HepG2 (cell line): ENCODE measurements around the gene ZBTB26. TPM values are rescaled to one million over a fixed set of nuclear protein-coding genes. Genes with fewer than 3 reads are reported as not detected.

Source experiments
- ATAC-seq: fragments of 200-7000 bp; cut with Tn5 transposase; 3 replicates; pipeline ENCODE4 v1.9.1; 2020; ENCODE audit warnings: mild to moderate bottlenecking, moderate library complexity
- BruUV-seq: library from RNA; stranded (reverse); fragments of 400-500 nt; replicated peaks from 2 replicates; lab custom pipeline; 2021; lab: Mats Ljungman, UMichigan
- CTCF ChIA-PET: fragments of 300-600 bp; formaldehyde crosslinking; extraction: SDS; loops from one replicate; lab custom pipeline; 2021; ENCODE audit warnings: low total read pairs, inconsistent platforms, low intra/inter-chr PET ratio; lab: Yijun Ruan, JAX
- POLR2A ChIA-PET: fragments of 350-600 bp; sonication (Branson Sonifier 250); formaldehyde crosslinking; loops from one replicate; lab custom pipeline; 2020; ENCODE audit warnings: antibody characterized with exemption, inconsistent platforms; lab: Yijun Ruan, JAX
- DNase-seq: peaks from one replicate; pipeline ENCODE4 v3.0.0-alpha.2; 2015; ENCODE audit warnings: low spot score
- FAIRE-seq: peaks from 3 replicates; lab custom pipeline; 2011; peaks lifted over from hg19 to GRCh38; lab: Jason Lieb, UNC
- H2AFZ ChIP-seq: one replicate; pipeline ENCODE4 v1.6.1; 2011; ENCODE audit warnings: low read length, inconsistent platforms
- H3K27ac ChIP-seq: fragments of 300-600 bp; 3 replicates; pipeline ENCODE4 v1.8.0; 2011; ENCODE audit warnings: mixed run types, mild to moderate bottlenecking, mixed read lengths, low read length, inconsistent platforms; ENCODE audit not compliant: insufficient read depth; ENCODE audit errors: extremely low read length
- H3K27me3 ChIP-seq, 2 experiments: fragments of 200-600 bp in 1 of 2; 2 replicates in 1 of 2; 3 replicates in 1 of 2; pipeline versions ENCODE4 v1.6.0 to v1.8.0; 2011; ENCODE audit warnings: low read length in 2 of 2, mild to moderate bottlenecking in 2 of 2, moderate library complexity in 2 of 2, inconsistent platforms in 1 of 2; ENCODE audit not compliant: insufficient read depth in 2 of 2, control insufficient read depth in 1 of 2
- H3K36me3 ChIP-seq, 2 experiments: fragments of 200-600 bp in 1 of 2; replicated peaks in 1 of 2; 2 replicates in 1 of 2; 3 replicates in 1 of 2; pipeline versions ENCODE4 v1.5.1 to v1.8.0; 2011; ENCODE audit warnings: low read length in 2 of 2, inconsistent platforms in 1 of 2; ENCODE audit not compliant: insufficient read depth in 2 of 2, control insufficient read depth in 1 of 2
- H3K4me1 ChIP-seq: 2 replicates; pipeline ENCODE4 v1.5.1; 2012; ENCODE audit warnings: low read length, inconsistent platforms; ENCODE audit not compliant: insufficient read depth
- H3K4me2 ChIP-seq: 2 replicates; pipeline ENCODE4 v1.6.0; 2011; ENCODE audit warnings: low read depth, low read length, inconsistent platforms
- H3K4me3 ChIP-seq, 3 experiments: fragments of 200-600 bp in 1 of 3; sonication (generic), shearing (Covaris generic) in 1 of 3; replicated peaks in 1 of 3; 2 replicates each; pipeline ENCODE4 v1.5.1; 2011 to 2016; ENCODE audit warnings: low read length in 3 of 3, inconsistent platforms in 2 of 3, low read depth in 2 of 3, mild to moderate bottlenecking in 2 of 3, control low read depth in 1 of 3, mixed read lengths in 1 of 3; ENCODE audit not compliant: insufficient read depth in 1 of 3
- H3K79me2 ChIP-seq: one replicate; pipeline ENCODE4 v1.6.1; 2011; ENCODE audit warnings: low read length, inconsistent platforms; ENCODE audit not compliant: insufficient read depth
- H3K9ac ChIP-seq: 2 replicates; pipeline ENCODE4 v1.6.0; 2011; ENCODE audit warnings: mild to moderate bottlenecking, low read depth, low read length, inconsistent platforms; ENCODE audit not compliant: insufficient read depth
- H3K9me3 ChIP-seq: 2 replicates; pipeline ENCODE4 v1.5.1; 2012; ENCODE audit warnings: mild to moderate bottlenecking, low read length
- H4K20me1 ChIP-seq: 2 replicates; pipeline ENCODE4 v1.6.0; 2011; ENCODE audit warnings: inconsistent platforms, mild to moderate bottlenecking, low read length, moderate library complexity; ENCODE audit not compliant: insufficient read depth
- CREBL2 ChIP-seq: sonication (generic); formaldehyde crosslinking; IDR thresholded peaks from 2 replicates; pipeline ENCODE4 v1.8.1; 2023; ENCODE audit warnings: missing genetic modification reagents, mild to moderate bottlenecking, borderline replicate concordance
- FOXM1 ChIP-seq: sonication (generic); formaldehyde crosslinking; IDR thresholded peaks from 2 replicates; pipeline ENCODE4 v1.5.0; 2020; ENCODE audit warnings: missing genetic modification reagents
- GABPB1 ChIP-seq: IDR thresholded peaks from 2 replicates; pipeline ENCODE4 v1.6.1; 2016; ENCODE audit warnings: mild to moderate bottlenecking, missing genetic modification reagents, moderate library complexity, missing compliant biosample characterization
- KAT2B ChIP-seq: fragments of 150-350 bp; IDR thresholded peaks from 2 replicates; pipeline ENCODE4 v1.6.1; 2014; ENCODE audit warnings: low read depth, low read length, borderline replicate concordance
- KDM5B ChIP-seq: sonication (generic); formaldehyde crosslinking; IDR thresholded peaks from 2 replicates; pipeline ENCODE4 v1.4.0; 2020; ENCODE audit warnings: missing genetic modification reagents, mild to moderate bottlenecking, borderline replicate concordance
- MXD4 ChIP-seq: IDR thresholded peaks from 2 replicates; pipeline ENCODE4 v1.6.1; 2016; ENCODE audit warnings: mild to moderate bottlenecking, missing biosample characterization, missing genetic modification reagents
- NCOA5 ChIP-seq: sonication (generic); formaldehyde crosslinking; IDR thresholded peaks from 2 replicates; pipeline ENCODE4 v1.4.0; 2020; ENCODE audit warnings: missing genetic modification reagents
- NFIB ChIP-seq: sonication (generic); formaldehyde crosslinking; IDR thresholded peaks from 2 replicates; pipeline ENCODE4 v1.9.0; 2021; ENCODE audit warnings: missing genetic modification reagents, mild to moderate bottlenecking, borderline replicate concordance
- PLRG1 ChIP-seq: fragments of 450-650 bp; conservative IDR thresholded peaks from 2 replicates; pipeline ENCODE4 v1.6.1; 2016
- SIX4 ChIP-seq: sonication (generic); formaldehyde crosslinking; IDR thresholded peaks from 2 replicates; pipeline ENCODE4 v1.4.0; 2020; ENCODE audit warnings: missing genetic modification reagents
- SNAI1 ChIP-seq: sonication (generic); formaldehyde crosslinking; IDR thresholded peaks from 2 replicates; pipeline ENCODE4 v1.5.0; 2020; ENCODE audit warnings: mild to moderate bottlenecking, missing genetic modification reagents, borderline replicate concordance
- STAT6 ChIP-seq: sonication (generic); formaldehyde crosslinking; IDR thresholded peaks from 2 replicates; pipeline ENCODE4 v1.4.0; 2020; ENCODE audit warnings: missing genetic modification reagents, mild to moderate bottlenecking, borderline replicate concordance
- TBX3 ChIP-seq: fragments of 450-650 bp; IDR thresholded peaks from 2 replicates; pipeline ENCODE4 v1.6.1; 2017; ENCODE audit warnings: antibody characterized with exemption, mild to moderate bottlenecking, inconsistent platforms, borderline replicate concordance
- U2AF2 ChIP-seq: fragments of 200-400 bp; formaldehyde crosslinking; IDR thresholded peaks from 2 replicates; pipeline ENCODE4 v1.6.1; 2017; ENCODE audit warnings: low read depth, mild to moderate bottlenecking, low read length
- ZBTB44 ChIP-seq: sonication (generic); formaldehyde crosslinking; IDR thresholded peaks from 2 replicates; pipeline ENCODE4 v1.4.0; 2020; ENCODE audit warnings: missing genetic modification reagents
- ZBTB7A ChIP-seq: sonication (generic); formaldehyde crosslinking; IDR thresholded peaks from 2 replicates; pipeline ENCODE4 v1.8.0; 2022; ENCODE audit warnings: mild to moderate bottlenecking, missing genetic modification reagents
- ZC3H4 ChIP-seq: sonication (generic); formaldehyde crosslinking; IDR thresholded peaks from 2 replicates; pipeline ENCODE4 v1.4.0; 2020; ENCODE audit warnings: missing genetic modification reagents, borderline replicate concordance
- ZFP82 ChIP-seq: sonication (generic); formaldehyde crosslinking; IDR thresholded peaks from 2 replicates; pipeline ENCODE4 v1.5.1; 2020; ENCODE audit warnings: mild to moderate bottlenecking, missing genetic modification reagents, borderline replicate concordance
- ZNF333 ChIP-seq: sonication (generic); formaldehyde crosslinking; IDR thresholded peaks from 2 replicates; pipeline ENCODE4 v1.4.0; 2020; ENCODE audit warnings: mild to moderate bottlenecking, missing genetic modification reagents, borderline replicate concordance
- ZNF546 ChIP-seq: sonication (generic); formaldehyde crosslinking; conservative IDR thresholded peaks from 2 replicates; pipeline ENCODE4 v1.8.1; 2023; ENCODE audit warnings: mild to moderate bottlenecking, missing genetic modification reagents
- in situ Hi-C: cut with HindIII; loops from 2 replicates; pipeline ENCODE4 v1.10.0; 2017; ENCODE audit warnings: low pct_unique_long_range_greater_than_20kb; ENCODE audit not compliant: extremely low pct_ligation_motif_present
- intact Hi-C: fragments of 100-400 bp; cut with micrococcal nuclease; formaldehyde crosslinking; loops from one replicate; pipeline ENCODE4 v1.10.0; 2022; ENCODE audit not compliant: unreplicated experiment
- polyA plus RNA-seq, 8 experiments: library from polyadenylated mRNA; depleted of rRNA in 3 of 8; stranded (reverse) in 7 of 8; unstranded in 1 of 8; fragments of >200 nt; fragmentation: Illumina TruSeq in 4 of 8; extraction: Trizol in 4 of 8; gene quantifications; 2 replicates each; pipeline versions ENCODE4 v1.2.1 to v1.2.3, GENCODE V29; 2011 to 2016; ENCODE audit warnings: low read depth in 4 of 8, missing spikeins in 1 of 8, mixed read lengths in 1 of 8; ENCODE audit not compliant: insufficient read depth in 1 of 8
- total RNA-seq, 5 experiments: library from RNA; depleted of rRNA; stranded (reverse); fragments of >200 nt; fragmentation: Illumina TruSeq; extraction: Trizol; gene quantifications; 2 replicates each; pipeline ENCODE4 v1.2.3, GENCODE V29; 2016; ENCODE audit warnings: low read depth in 1 of 5

The ZBTB26 gene
- total and polyA plus RNA-seq, 2 of the 13 experiments (the other 11 are each of a cell fraction or from before 2014, with no cell fraction given) = 4.5 to 8.6 TPM

- TF ChIP-seq ZNF546 (no peak), KAT2B (no peak), ZBTB44 (CRISPR knock-in tag) (no peak), NCOA5 (CRISPR knock-in tag) (no peak), ZC3H4 (CRISPR knock-in tag) (no peak), GABPB1 (CRISPR knock-in tag) (no peak), U2AF2 (no peak), MXD4 (CRISPR knock-in tag) (no peak), SNAI1 (CRISPR knock-in tag) (no peak), FOXM1 (no peak), ZNF333 (CRISPR knock-in tag) (no peak), SIX4 (CRISPR knock-in tag) (no peak), STAT6 (CRISPR knock-in tag) (no peak), ZBTB7A (CRISPR knock-in tag) (no peak), PLRG1 (no peak), NFIB (CRISPR knock-in tag) (no peak), KDM5B (CRISPR knock-in tag) (no peak), ZFP82 (CRISPR knock-in tag) (no peak), CREBL2 (CRISPR knock-in tag) (no peak), TBX3 (no peak)
- no peaks in the 10 kb centered on the region for H3K9me3 ChIP-seq
- DNase-seq (no peak), FAIRE-seq (no peak), ATAC-seq (no peak)
- POLR2A ChIA-PET = interaction anchor here (2.5 kb wide), 1 partner anchor 15 kb away, joined by 12 read pairs; the partner anchor contains the start of gene RABGAP1
- H3K27me3 ChIP-seq = no peaks in the 10 kb centered on the region
- H3K27ac ChIP-seq = no peak overlapping the region
- H3K9ac ChIP-seq = no peak overlapping the region
- no TSS peak for BruUV-seq
- peaks cover 1 to 13% of the 10 kb centered on the region in 2 experiments; a peak in 1 of 5 replicates for H3K36me3 ChIP-seq
- H4K20me1 ChIP-seq = no peaks in the 10 kb centered on the region
- H3K4me1 ChIP-seq = no peaks in the 10 kb centered on the region; the same call in 1 of the 2 replicates
- intact Hi-C loops = no loop called here
- no peak overlapping the region for H3K4me3 ChIP-seq
- CTCF ChIA-PET = no interaction called here
- in situ Hi-C loops = no loop called here
- no peak overlapping the region for H3K4me2 ChIP-seq
- no peak overlapping the region for H2AFZ ChIP-seq
- peaks cover 57% of the 10 kb centered on the region for H3K79me2 ChIP-seq
Measured at GRCh38 chr9:122955961-122956360, 24.6 kb upstream of the ZBTB26 start.
